ENCODE results near the gene SHC3.

DNA sequence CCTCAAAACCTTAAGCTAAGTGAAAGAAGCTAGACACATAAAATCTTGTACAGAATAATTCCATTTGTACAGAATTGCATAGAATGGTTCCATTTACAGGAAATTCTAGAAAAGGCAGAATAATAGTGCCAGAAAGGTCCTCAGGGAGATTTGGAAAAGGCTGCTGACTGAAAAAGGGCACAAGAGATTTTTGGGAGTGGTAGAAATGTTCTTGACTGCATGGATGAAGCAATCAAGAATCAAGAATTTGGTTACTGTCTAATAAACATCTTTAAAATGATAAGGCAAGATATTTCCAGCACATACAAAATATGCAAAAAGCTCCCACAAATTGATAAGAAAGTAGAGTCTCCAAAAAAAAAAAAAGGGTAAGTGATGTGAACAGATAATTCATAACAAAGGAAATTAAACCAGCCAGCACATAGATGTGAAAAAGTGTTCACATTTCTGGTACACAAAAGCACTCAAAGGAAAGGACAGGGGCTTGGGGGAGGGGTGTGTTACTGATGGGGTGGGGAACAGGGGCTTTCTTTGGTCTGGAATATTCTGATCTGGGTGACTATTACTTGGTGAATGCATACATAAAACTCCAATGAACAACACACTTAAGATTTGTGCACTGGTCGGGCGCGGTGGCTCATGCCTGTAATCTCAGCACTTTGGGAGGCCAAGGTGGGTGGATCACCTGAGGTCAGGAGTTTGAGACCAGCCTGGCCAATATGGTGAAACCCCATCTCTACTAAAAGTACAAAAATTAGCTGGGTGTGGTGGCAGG is 85.2 kb downstream of the SHC3 start:
- TF ChIP-seq POLR2A (IDR thresholded peaks at IDR 0.05) (no peak), POLR2AphosphoS5 (IDR thresholded peaks at IDR 0.05) (no peak), EP300 (IDR thresholded peaks at IDR 0.05) (no peak)
- TF ChIP-seq, protein P1, sequence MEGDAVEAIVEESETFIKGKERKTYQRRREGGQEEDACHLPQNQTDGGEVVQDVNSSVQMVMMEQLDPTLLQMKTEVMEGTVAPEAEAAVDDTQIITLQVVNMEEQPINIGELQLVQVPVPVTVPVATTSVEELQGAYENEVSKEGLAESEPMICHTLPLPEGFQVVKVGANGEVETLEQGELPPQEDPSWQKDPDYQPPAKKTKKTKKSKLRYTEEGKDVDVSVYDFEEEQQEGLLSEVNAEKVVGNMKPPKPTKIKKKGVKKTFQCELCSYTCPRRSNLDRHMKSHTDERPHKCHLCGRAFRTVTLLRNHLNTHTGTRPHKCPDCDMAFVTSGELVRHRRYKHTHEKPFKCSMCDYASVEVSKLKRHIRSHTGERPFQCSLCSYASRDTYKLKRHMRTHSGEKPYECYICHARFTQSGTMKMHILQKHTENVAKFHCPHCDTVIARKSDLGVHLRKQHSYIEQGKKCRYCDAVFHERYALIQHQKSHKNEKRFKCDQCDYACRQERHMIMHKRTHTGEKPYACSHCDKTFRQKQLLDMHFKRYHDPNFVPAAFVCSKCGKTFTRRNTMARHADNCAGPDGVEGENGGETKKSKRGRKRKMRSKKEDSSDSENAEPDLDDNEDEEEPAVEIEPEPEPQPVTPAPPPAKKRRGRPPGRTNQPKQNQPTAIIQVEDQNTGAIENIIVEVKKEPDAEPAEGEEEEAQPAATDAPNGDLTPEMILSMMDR (IDR thresholded peaks at IDR 0.05) = no peak

All from stomach (tissue), 4 donors.